ENCODE data around the gene MYLK. TPM values are rescaled to one million over a fixed set of nuclear protein-coding genes. Genes with fewer than 3 reads are reported as not detected.

Gene MYLK
- total and polyA plus RNA-seq, 9 of the 15 experiments (the other 6 are each of a cell fraction or from before 2014, with no cell fraction given), result 0.11 to 0.53 (median 0.18) TPM; not detected in 2

GRCh38 chr3:123584988-123585937, 298.9 kb downstream of the MYLK start, which contains the start of gene HACD2 (continued):
- TF ChIP-seq, protein P1, sequence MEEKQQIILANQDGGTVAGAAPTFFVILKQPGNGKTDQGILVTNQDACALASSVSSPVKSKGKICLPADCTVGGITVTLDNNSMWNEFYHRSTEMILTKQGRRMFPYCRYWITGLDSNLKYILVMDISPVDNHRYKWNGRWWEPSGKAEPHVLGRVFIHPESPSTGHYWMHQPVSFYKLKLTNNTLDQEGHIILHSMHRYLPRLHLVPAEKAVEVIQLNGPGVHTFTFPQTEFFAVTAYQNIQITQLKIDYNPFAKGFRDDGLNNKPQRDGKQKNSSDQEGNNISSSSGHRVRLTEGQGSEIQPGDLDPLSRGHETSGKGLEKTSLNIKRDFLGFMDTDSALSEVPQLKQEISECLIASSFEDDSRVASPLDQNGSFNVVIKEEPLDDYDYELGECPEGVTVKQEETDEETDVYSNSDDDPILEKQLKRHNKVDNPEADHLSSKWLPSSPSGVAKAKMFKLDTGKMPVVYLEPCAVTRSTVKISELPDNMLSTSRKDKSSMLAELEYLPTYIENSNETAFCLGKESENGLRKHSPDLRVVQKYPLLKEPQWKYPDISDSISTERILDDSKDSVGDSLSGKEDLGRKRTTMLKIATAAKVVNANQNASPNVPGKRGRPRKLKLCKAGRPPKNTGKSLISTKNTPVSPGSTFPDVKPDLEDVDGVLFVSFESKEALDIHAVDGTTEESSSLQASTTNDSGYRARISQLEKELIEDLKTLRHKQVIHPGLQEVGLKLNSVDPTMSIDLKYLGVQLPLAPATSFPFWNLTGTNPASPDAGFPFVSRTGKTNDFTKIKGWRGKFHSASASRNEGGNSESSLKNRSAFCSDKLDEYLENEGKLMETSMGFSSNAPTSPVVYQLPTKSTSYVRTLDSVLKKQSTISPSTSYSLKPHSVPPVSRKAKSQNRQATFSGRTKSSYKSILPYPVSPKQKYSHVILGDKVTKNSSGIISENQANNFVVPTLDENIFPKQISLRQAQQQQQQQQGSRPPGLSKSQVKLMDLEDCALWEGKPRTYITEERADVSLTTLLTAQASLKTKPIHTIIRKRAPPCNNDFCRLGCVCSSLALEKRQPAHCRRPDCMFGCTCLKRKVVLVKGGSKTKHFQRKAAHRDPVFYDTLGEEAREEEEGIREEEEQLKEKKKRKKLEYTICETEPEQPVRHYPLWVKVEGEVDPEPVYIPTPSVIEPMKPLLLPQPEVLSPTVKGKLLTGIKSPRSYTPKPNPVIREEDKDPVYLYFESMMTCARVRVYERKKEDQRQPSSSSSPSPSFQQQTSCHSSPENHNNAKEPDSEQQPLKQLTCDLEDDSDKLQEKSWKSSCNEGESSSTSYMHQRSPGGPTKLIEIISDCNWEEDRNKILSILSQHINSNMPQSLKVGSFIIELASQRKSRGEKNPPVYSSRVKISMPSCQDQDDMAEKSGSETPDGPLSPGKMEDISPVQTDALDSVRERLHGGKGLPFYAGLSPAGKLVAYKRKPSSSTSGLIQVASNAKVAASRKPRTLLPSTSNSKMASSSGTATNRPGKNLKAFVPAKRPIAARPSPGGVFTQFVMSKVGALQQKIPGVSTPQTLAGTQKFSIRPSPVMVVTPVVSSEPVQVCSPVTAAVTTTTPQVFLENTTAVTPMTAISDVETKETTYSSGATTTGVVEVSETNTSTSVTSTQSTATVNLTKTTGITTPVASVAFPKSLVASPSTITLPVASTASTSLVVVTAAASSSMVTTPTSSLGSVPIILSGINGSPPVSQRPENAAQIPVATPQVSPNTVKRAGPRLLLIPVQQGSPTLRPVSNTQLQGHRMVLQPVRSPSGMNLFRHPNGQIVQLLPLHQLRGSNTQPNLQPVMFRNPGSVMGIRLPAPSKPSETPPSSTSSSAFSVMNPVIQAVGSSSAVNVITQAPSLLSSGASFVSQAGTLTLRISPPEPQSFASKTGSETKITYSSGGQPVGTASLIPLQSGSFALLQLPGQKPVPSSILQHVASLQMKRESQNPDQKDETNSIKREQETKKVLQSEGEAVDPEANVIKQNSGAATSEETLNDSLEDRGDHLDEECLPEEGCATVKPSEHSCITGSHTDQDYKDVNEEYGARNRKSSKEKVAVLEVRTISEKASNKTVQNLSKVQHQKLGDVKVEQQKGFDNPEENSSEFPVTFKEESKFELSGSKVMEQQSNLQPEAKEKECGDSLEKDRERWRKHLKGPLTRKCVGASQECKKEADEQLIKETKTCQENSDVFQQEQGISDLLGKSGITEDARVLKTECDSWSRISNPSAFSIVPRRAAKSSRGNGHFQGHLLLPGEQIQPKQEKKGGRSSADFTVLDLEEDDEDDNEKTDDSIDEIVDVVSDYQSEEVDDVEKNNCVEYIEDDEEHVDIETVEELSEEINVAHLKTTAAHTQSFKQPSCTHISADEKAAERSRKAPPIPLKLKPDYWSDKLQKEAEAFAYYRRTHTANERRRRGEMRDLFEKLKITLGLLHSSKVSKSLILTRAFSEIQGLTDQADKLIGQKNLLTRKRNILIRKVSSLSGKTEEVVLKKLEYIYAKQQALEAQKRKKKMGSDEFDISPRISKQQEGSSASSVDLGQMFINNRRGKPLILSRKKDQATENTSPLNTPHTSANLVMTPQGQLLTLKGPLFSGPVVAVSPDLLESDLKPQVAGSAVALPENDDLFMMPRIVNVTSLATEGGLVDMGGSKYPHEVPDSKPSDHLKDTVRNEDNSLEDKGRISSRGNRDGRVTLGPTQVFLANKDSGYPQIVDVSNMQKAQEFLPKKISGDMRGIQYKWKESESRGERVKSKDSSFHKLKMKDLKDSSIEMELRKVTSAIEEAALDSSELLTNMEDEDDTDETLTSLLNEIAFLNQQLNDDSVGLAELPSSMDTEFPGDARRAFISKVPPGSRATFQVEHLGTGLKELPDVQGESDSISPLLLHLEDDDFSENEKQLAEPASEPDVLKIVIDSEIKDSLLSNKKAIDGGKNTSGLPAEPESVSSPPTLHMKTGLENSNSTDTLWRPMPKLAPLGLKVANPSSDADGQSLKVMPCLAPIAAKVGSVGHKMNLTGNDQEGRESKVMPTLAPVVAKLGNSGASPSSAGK (IDR thresholded peaks at IDR 0.05), result peak; percentile 60
- TF ChIP-seq RNF2 (IDR thresholded peaks at IDR 0.05) (peak; percentile 8; the same call in 1 of the 2 replicates), RAD21 (CRISPR knock-in tag; conservative IDR thresholded peaks at IDR 0.05 in 1 of 2, IDR thresholded peaks at IDR 0.05 in 1 of 2) (no peak), PTTG1 (tag; IDR thresholded peaks at IDR 0.05; ENCODE audit: low read depth) (peak; percentile 70), HNRNPLL (IDR thresholded peaks at IDR 0.05; ENCODE audit: low read depth, low read length, poor library complexity, severe bottlenecking) (no peak), BRD9 (IDR thresholded peaks at IDR 0.05; ENCODE audit: low read depth, partially characterized antibody) (no peak), ZNF551 (CRISPR knock-in tag; IDR thresholded peaks at IDR 0.05) (no peak)
- TF ChIP-seq, protein P2, sequence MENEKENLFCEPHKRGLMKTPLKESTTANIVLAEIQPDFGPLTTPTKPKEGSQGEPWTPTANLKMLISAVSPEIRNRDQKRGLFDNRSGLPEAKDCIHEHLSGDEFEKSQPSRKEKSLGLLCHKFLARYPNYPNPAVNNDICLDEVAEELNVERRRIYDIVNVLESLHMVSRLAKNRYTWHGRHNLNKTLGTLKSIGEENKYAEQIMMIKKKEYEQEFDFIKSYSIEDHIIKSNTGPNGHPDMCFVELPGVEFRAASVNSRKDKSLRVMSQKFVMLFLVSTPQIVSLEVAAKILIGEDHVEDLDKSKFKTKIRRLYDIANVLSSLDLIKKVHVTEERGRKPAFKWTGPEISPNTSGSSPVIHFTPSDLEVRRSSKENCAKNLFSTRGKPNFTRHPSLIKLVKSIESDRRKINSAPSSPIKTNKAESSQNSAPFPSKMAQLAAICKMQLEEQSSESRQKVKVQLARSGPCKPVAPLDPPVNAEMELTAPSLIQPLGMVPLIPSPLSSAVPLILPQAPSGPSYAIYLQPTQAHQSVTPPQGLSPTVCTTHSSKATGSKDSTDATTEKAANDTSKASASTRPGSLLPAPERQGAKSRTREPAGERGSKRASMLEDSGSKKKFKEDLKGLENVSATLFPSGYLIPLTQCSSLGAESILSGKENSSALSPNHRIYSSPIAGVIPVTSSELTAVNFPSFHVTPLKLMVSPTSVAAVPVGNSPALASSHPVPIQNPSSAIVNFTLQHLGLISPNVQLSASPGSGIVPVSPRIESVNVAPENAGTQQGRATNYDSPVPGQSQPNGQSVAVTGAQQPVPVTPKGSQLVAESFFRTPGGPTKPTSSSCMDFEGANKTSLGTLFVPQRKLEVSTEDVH (IDR thresholded peaks at IDR 0.05; ENCODE audit: low read depth, partially characterized antibody), result peak; percentile 66

All from K562 (cell line).